NCI-H460 (cell line): ENCODE measurements around the gene SFMBT1. TPM values are rescaled to one million over a fixed set of nuclear protein-coding genes. Genes with fewer than 3 reads are reported as not detected.

Source experiments
- DNase-seq: peaks from one replicate; pipeline ENCODE4 v3.0.0-alpha.2; 2016; ENCODE audit warnings: low read depth; ENCODE audit errors: extremely low read depth
- total RNA-seq: library from RNA; depleted of rRNA; stranded (reverse); fragments of >200 nt; shearing (Covaris generic); gene quantifications from 2 replicates; pipeline ENCODE4 v1.2.3, GENCODE V29; 2014

SFMBT1 gene
- total RNA-seq, 1 experiment from 2014 or later: 10.1 TPM

GRCh38 chr3:53005338-53005737, 40.5 kb downstream of the SFMBT1 start:
- DNase-seq: no peak

GRCh38 chr3:53003320-53003719, 42.6 kb downstream of the SFMBT1 start:
- no peak for DNase-seq

DNA sequence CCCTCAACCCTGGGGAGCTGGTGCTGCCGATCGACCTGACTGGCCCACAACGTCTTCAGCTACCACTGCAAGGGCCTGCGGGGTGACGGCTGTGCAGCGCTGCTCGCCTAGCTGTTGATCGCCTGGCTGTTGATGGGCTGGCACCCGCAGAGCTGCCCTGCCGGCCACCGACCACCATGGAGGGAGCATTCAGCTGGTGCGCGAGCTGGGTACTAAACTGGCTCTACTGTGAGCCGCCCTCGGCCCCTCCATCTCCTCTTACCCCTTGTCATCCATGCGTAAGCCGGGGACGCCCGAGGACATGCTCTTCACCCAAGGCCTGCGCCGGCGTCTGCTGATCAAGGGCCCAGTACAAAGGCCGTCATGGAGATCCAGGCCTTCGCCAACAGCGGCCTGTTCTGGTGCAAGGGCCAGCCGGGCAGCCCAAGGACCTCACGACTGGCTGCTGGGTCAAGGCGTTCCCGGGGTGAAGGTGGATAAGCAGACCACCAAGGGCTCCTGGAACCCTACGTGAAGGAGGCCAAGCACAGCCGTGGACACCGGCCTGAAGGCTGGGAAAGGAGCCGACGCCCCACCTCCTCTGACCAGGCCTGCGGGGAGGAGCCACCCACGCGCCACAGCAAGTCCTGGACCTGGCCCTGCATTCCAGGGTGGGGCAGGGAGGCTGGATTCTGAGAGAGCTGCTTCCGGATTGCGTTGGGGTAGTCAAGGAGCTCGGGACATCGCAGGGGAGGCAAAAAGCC, 46.9 kb downstream of the SFMBT1 start:
- peak; percentile 2 for DNase-seq

- no peak for DNase-seq
Measured at GRCh38 chr3:52990637-52991036, 55.2 kb downstream of the SFMBT1 start.

DNA sequence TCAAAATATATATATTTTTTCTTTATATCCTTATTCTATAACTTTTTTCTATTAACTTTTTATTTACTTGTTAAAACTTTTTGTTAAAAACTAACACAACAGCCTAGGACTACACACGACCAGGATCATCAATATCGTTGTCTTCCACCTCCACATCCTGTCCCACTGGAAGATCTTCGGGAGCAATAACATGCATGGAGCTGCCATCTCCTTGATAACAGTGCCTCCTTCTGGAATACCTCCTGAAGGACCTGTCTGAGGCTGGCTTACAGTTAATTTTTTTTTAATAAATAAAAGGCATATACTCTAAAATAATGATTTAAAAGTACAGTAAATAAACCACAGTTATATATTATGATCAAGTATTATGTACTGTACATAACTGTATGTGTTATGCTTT, 58.9 kb downstream of the SFMBT1 start:
- peak; percentile 13 for DNase-seq

DNA sequence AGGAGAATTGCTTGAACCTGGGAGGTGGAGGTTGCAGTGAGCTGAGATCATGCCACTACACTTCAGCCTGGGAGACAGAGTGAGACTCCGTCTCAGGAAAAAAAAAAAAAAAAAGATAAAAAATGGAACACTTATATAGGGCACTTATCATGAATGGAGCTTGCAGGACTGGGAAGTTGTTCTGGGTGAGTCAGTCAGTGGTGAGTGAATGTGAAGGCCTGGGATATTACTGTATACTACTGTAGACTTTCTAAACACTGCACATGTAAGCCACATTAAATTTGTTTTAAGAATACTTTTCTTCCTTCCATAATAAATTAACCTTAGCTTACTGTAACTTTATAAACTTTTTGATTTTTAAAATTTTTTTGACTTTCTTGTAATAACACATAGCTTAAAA, 59.8 kb downstream of the SFMBT1 start:
- no peak for DNase-seq

DNA sequence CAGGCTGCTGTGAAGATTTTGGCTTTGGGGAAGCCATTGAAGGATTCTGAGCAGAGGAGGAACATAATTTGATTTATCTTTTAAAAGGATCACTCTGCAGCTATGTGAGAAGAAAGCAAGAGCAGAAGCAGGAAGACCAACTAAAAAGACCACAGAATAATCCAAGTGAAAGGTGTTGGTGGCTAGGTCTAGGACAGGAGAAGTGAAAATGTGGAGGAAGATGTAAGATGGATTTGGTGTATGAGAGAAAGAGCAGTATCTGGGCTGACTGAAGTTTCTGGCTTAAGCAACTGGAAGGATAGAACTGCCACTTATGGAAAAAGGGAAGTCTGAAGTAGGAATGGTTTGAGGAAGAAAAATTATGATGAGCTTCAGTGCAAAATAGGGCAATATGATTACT, 62.0 kb downstream of the SFMBT1 start:
- no peak for DNase-seq

- no peak for DNase-seq
Measured at GRCh38 chr3:52983336-52983807, 62.5 kb downstream of the SFMBT1 start.

DNA sequence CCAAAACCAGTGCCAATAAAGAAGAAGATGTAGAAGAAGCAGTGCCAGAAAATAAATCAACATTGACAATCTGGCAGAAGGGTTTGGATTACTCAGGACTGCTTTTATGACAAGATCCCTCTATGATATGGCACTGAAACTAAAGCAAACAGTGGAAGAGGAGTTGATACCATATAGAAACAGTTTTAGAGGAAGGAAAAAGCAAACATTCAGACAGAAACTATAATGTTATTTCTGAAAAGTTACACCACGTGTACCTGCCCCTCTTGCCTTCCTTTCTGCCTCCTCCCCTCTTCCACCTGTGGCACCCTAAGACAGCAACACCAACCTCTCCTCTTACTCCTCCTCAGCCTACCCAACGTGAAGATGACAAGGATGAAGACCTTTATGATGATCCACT, 63.0 kb downstream of the SFMBT1 start:
- DNase-seq: no peak

GRCh38 chr3:52979190-52979983, 66.5 kb downstream of the SFMBT1 start:
- DNase-seq: no peak

DNA sequence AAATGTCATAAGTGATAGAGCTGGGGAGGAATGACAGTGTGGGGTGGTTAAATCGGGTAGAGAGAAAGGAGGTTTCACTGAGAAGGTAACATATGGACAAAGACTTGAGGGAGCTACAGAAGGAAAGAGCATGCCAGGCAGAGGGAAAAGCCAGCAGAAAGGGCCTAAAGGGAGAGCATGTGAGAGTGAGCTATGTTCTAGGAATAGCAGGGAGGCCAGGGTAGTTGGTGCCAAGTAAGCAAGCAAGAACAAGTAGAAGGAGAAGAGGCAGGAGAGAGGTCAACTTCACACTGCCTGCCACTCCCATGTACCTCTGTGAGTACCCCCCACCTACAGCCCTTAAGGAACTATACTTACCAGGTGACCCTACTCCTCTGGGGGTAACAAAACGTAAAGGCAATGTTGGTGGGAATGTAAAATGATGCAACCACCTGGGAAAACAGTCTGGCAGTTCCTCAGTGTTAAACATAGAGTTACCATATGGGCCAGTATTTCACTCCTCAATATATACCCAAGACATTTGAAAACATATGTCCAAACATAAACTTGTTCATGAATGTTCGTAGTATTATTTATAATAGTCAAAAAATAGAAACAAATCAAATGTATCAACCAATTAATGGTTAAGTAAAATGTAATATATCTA, 67.6 kb downstream of the SFMBT1 start:
- no peak for DNase-seq

- no peak for DNase-seq
Measured at GRCh38 chr3:52973806-52974205, 72.1 kb downstream of the SFMBT1 start.

GRCh38 chr3:52971895-52972294, 74.0 kb downstream of the SFMBT1 start:
- DNase-seq: no peak

DNA sequence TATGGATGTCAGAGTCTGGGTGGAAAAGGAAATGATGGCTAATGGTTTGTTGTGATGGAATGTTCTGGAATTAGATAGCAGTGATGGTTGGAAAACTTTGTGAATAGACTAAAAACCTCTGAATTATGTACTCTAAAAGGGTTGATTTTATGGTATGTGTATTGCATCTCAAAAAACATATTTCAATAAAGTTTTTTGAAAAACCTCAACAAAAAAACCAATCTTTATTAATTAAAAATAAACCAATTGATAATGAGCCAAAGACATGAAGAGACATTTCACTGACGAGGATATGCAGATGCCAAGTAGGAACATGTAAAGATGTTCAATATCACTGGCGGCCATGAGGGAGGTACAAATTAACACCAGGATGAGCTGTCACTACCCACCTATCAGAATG, 78.5 kb downstream of the SFMBT1 start:
- no peak for DNase-seq

- no peak for DNase-seq
Measured at GRCh38 chr3:52962160-52962559, 83.7 kb downstream of the SFMBT1 start.

DNA sequence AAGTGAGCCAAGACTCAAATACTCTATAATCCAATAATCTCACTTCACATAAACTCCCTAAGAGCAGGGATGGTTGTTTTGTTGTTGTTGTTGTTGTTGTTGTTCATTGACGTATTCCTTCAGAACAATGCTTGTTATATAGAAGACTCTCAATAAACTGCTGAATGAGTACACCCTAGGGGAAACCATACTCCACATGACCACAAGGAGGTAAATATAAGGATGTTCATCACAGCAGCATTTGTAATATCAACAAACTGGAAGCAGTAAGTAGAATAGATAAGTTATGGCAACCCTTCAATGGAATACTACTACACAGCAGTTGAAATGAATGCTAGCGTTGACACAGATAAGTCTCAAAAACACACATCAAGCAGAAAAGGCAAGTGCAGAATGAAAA, 86.1 kb downstream of the SFMBT1 start:
- DNase-seq: no peak

DNA sequence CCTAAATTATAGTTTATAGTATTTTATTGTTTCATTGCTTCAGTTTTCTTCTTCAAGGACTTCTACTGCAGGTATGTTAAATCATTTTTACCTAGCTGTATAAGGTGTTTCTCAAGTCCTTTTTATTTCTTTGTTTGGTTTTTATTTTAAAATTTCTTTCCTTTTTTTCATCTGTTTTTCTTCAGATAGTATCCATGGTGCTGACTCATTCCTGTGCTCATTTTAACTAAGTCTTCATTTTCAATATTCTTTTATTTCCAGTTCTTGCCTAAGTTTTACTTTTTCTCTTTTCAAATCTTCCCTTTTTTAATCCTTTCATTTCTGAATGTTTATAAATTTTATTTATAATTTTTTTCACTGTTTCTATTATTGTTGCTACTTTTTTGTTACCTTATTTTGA, 106.3 kb downstream of the SFMBT1 start:
- DNase-seq: no peak

- DNase-seq: peak; percentile 37
Measured at GRCh38 chr3:52934630-52935530, 111.0 kb downstream of the SFMBT1 start.

GRCh38 chr3:52931889-52932288, 114.0 kb downstream of the SFMBT1 start:
- no peak for DNase-seq

GRCh38 chr3:52931328-52931727, 114.5 kb downstream of the SFMBT1 start:
- no peak for DNase-seq

- DNase-seq: no peak
Measured at GRCh38 chr3:52930748-52931147, 115.1 kb downstream of the SFMBT1 start.
